Brain microvascular endothelial cell (primary cell): Measurements from ENCODE around the gene SETD3.

Experiments used
- DNase-seq: peaks from one replicate; pipeline ENCODE4 v3.0.0-alpha.2; 2020
- H3K27ac ChIP-seq: fragments of 250-450 bp; sonication (Bioruptor Pico); 2 replicates; pipeline ENCODE4 v1.5.1; 2020; ENCODE audit warnings: mild to moderate bottlenecking, moderate library complexity
- H3K27me3 ChIP-seq: fragments of 250-450 bp; sonication (Bioruptor Pico); replicated peaks from 2 replicates; pipeline ENCODE4 v1.5.1; 2020; ENCODE audit warnings: mild to moderate bottlenecking
- H3K36me3 ChIP-seq: fragments of 250-450 bp; sonication (Bioruptor Pico); replicated peaks from 2 replicates; pipeline ENCODE4 v1.5.1; 2020; ENCODE audit warnings: mild to moderate bottlenecking
- H3K4me3 ChIP-seq: 2 replicates; pipeline ENCODE4 v1.5.1; 2011; ENCODE audit warnings: low read depth, mild to moderate bottlenecking, control low read depth, low read length, moderate library complexity
- CTCF ChIP-seq: IDR thresholded peaks from 2 replicates; pipeline ENCODE4 v1.5.1; 2011; ENCODE audit warnings: low read depth, mild to moderate bottlenecking, moderate library complexity, low read length, control low read depth, inconsistent platforms; ENCODE audit errors: missing control alignments
- in situ Hi-C: cut with HindIII; loops from 2 replicates; pipeline ENCODE4 v1.10.0; 2017; ENCODE audit warnings: low sequenced_read_pairs, low pct_ligation_motif_present

The SETD3 gene

GRCh38 chr14:99497341-99497740 is 16.7 kb upstream of the SETD3 start:
- TF ChIP-seq CTCF = no peak
- in situ Hi-C loops = no loop called here
- Histone ChIP-seq H3K27ac (no peak overlapping the region), H3K4me3 (no peak overlapping the region), H3K27me3 (no peaks in the 10 kb centered on the region), H3K36me3 (peaks cover 54% of the 10 kb centered on the region)
- no peak for DNase-seq

DNA sequence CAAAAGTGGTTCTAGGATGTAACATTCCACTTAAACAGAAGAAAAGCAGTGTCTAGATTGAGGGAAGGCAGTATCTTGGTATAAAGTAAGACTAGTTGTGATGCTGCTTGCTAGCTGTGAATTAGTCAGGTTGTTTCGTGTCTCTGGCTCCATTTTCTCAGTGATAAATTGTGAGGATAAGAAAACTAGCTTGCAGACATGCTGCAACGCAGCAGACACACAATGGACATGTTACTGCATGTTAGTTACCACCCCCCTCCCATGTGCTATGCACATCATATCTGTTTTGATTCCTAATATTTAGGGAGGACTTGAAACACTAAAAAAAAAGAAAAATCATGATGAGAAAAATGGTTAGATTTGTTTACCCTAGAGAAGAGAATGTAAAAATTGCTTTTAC is 3.4 kb upstream of the SETD3 start:
- in situ Hi-C loops = no loop called here
- Histone ChIP-seq H3K36me3 (no peaks in the 10 kb centered on the region), H3K4me3 (no peak overlapping the region), H3K27ac (no peak overlapping the region), H3K27me3 (no peaks in the 10 kb centered on the region)
- no peak for TF ChIP-seq CTCF
- no peak for DNase-seq

DNA sequence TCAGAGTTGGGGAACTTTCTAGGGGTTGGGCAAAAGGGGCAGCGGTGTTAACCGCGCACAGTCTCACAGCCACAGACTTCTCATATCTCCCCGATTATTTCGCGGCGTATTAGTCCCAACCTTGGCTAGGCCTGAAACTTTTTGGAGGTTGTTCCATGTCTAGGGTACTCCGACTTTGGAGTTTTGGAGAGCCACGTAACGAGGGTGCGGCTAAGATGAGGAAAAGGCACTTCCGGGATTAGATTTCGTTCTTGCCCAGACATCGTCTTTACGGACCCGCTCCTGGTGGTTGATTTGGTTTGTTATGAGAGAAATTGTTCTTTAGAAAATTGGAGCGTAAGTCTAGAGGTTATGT is 1.1 kb upstream of the SETD3 start:
- TF ChIP-seq CTCF = no peak
- Histone ChIP-seq H3K27ac (peak overlapping the region; percentile 89), H3K36me3 (no peaks in the 10 kb centered on the region), H3K27me3 (no peaks in the 10 kb centered on the region), H3K4me3 (peak overlapping the region; percentile 90)
- peak; percentile 18 for DNase-seq
- in situ Hi-C loops = no loop called here

DNA sequence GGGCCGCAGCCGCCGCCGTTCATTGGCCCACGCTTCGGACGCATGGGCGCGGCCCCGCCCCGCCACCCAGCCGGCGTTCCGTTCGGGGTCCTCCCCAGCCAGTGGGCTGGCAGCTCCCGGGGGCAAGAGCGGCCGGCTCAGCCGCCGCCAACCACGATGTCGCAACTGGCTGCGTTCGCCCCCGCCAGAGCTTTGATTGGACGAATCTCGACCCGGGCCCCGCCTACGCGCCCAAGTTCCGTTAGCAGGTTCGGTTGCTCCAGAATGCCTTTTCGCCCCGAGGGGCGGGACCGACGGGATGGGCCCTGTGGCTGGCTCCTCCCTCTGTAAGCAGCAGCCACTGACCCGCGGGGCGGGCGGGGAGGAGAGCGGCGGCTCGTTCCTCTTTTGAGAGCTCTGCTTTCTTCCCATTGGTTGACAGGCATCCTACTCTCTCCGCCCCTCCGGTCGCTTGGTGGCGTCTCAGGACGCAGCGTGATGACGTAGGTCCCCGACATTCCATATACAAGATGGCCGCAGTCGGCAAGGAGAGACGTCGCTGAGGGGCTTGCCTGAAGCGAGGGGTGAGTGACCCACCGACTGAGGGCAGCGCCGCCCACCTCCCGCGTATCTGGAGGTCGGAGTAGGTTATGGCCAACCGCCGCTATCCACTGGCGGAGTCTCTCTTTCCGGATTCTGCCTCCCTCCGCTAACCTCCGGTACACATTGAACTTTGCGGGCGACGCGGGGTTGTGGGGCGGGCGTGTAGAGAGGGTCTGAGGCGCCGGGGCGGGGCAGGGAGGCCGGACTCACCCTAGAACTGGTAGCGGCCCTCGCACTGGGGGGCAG is 472 bp upstream of the SETD3 start, which contains the start of gene CCNK:
Gene CCNK (plus strand): TSS at position 493 of the 828 bp plus-strand sequence. CDS start 11,269 bp downstream, outside the sequence.
- peak; percentile 100 for DNase-seq
- TF ChIP-seq CTCF = no peak
- peak within 1 kb of the TSS; percentile 90 for H3K4me3 ChIP-seq
- in situ Hi-C loops = no loop called here
- H3K27ac ChIP-seq = peak within 1 kb of the TSS; percentile 89
- no peaks in the 10 kb centered on the region for H3K36me3 ChIP-seq
- H3K27me3 ChIP-seq = no peaks in the 10 kb centered on the region

GRCh38 chr14:99479160-99479905 is 1.3 kb downstream of the SETD3 start:
- DNase-seq = no peak
- Histone ChIP-seq H3K4me3 (peak overlapping the region; percentile 75), H3K27ac (peak overlapping the region; percentile 29), H3K36me3 (no peaks in the 10 kb centered on the region), H3K27me3 (no peaks in the 10 kb centered on the region)
- TF ChIP-seq CTCF = no peak
- in situ Hi-C loops = no loop called here
